Endothelial cell of umbilical vein (primary cell): ENCODE measurements around the gene MYPN.

Experiments used
- EZH2 ChIP-seq: IDR thresholded peaks from 2 replicates; pipeline ENCODE4 v1.6.1; 2012; ENCODE audit warnings: borderline replicate concordance, low read depth, mild to moderate bottlenecking, moderate library complexity, low read length, inconsistent platforms; ENCODE audit not compliant: severe bottlenecking
- GATA2 ChIP-seq: IDR thresholded peaks from 2 replicates; pipeline ENCODE4 v1.7.0; 2011; ENCODE audit warnings: low read depth, mild to moderate bottlenecking, moderate library complexity, mixed read lengths, low read length; ENCODE audit not compliant: insufficient read length, insufficient read depth
- JUN ChIP-seq: IDR thresholded peaks from 2 replicates; pipeline ENCODE4 v1.6.1; 2011; ENCODE audit warnings: borderline replicate concordance, low read depth; ENCODE audit not compliant: insufficient read length, insufficient read depth
- MYC ChIP-seq: IDR thresholded peaks from one replicate; pipeline ENCODE4 v1.6.1; 2011; ENCODE audit warnings: mild to moderate bottlenecking, low read depth, low read length
- POLR2A ChIP-seq: IDR thresholded peaks from 2 replicates; pipeline ENCODE4 v1.6.1; 2012; ENCODE audit warnings: low read depth, mild to moderate bottlenecking, control low read depth, low read length
- POLR2AphosphoS5 ChIP-seq: IDR thresholded peaks from 2 replicates; pipeline ENCODE4 v1.6.1; 2012; ENCODE audit warnings: low read depth, mild to moderate bottlenecking, control low read depth, low read length, moderate library complexity; ENCODE audit not compliant: insufficient read depth
- TF ChIP-seq, protein P1 (sequence below), 2 donors: IDR thresholded peaks; 1 replicate in 1 of 2; 2 replicates in 1 of 2; pipeline ENCODE4 v1.5.1; 2011; ENCODE audit warnings: low read length in 2 of 2, mild to moderate bottlenecking in 2 of 2, moderate library complexity in 2 of 2, control low read depth in 1 of 2, inconsistent platforms in 1 of 2, low read depth in 1 of 2; ENCODE audit not compliant: insufficient read depth in 1 of 2; ENCODE audit errors: extremely low read depth in 1 of 2

- TF ChIP-seq, protein P1, sequence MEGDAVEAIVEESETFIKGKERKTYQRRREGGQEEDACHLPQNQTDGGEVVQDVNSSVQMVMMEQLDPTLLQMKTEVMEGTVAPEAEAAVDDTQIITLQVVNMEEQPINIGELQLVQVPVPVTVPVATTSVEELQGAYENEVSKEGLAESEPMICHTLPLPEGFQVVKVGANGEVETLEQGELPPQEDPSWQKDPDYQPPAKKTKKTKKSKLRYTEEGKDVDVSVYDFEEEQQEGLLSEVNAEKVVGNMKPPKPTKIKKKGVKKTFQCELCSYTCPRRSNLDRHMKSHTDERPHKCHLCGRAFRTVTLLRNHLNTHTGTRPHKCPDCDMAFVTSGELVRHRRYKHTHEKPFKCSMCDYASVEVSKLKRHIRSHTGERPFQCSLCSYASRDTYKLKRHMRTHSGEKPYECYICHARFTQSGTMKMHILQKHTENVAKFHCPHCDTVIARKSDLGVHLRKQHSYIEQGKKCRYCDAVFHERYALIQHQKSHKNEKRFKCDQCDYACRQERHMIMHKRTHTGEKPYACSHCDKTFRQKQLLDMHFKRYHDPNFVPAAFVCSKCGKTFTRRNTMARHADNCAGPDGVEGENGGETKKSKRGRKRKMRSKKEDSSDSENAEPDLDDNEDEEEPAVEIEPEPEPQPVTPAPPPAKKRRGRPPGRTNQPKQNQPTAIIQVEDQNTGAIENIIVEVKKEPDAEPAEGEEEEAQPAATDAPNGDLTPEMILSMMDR (IDR thresholded peaks at IDR 0.05; ENCODE audit: extremely low read depth in 1 of 2, insufficient read depth in 1 of 2, low read depth in 1 of 2, low read length in 2 of 2) = no peak
- TF ChIP-seq EZH2 (no peak), JUN (no peak), MYC (no peak), POLR2AphosphoS5 (no peak), POLR2A (no peak), GATA2 (no peak)
Observed at GRCh38 chr10:68075550-68076004, 33.7 kb upstream of the MYPN start.
